WTC11 (cell line): ENCODE data around the gene C1orf146. TPM values are rescaled to one million over a fixed set of nuclear protein-coding genes. Genes with fewer than 3 reads are reported as not detected.

Experiments
- ATAC-seq: fragments of 200-7000 bp; cut with Tn5 transposase; 2 replicates; pipeline ENCODE4 v1.10.0; 2021; ENCODE audit warnings: mild to moderate bottlenecking, moderate library complexity
- Bru-seq: library from RNA; stranded (reverse); fragments of 400-500 nt; gene quantifications from one replicate; lab custom pipeline; 2021; lab: Mats Ljungman, UMichigan
- CTCF ChIA-PET: fragments of 300-600 bp; sonication (Branson Sonifier 250); formaldehyde crosslinking; loops from one replicate; lab custom pipeline; 2021; ENCODE audit warnings: antibody characterized with exemption; lab: Charles Lee
- POLR2A ChIA-PET: fragments of 350-600 bp; sonication (Branson Sonifier 250); formaldehyde crosslinking; loops from one replicate; lab custom pipeline; 2021; ENCODE audit warnings: antibody characterized with exemption; lab: Charles Lee
- DNase-seq: peaks from one replicate; pipeline ENCODE4 v3.0.0; 2021; ENCODE audit warnings: low spot score
- H3K27ac Mint-ChIP-seq: 2 replicates; pipeline ENCODE4 v1.8.0; 2021; ENCODE audit warnings: mixed read lengths
- H3K27me3 Mint-ChIP-seq: 2 replicates; pipeline ENCODE4 v1.8.0; 2021; ENCODE audit warnings: low read depth, mild to moderate bottlenecking, moderate library complexity, mixed read lengths
- H3K36me3 Mint-ChIP-seq: 2 replicates; pipeline ENCODE4 v1.8.0; 2021; ENCODE audit warnings: mixed read lengths
- H3K4me1 Mint-ChIP-seq: 2 replicates; pipeline ENCODE4 v1.8.0; 2022; ENCODE audit warnings: mixed read lengths
- H3K4me3 Mint-ChIP-seq: 2 replicates; pipeline ENCODE4 v1.8.0; 2021; ENCODE audit warnings: mild to moderate bottlenecking, moderate library complexity, mixed read lengths
- H3K9me3 Mint-ChIP-seq: 2 replicates; pipeline ENCODE4 v1.8.0; 2021; ENCODE audit warnings: mixed read lengths
- ARID4B ChIP-seq: sonication (generic); formaldehyde crosslinking; IDR thresholded peaks from 2 replicates; pipeline ENCODE4 v1.8.0; 2023; ENCODE audit warnings: missing genetic modification reagents, mild to moderate bottlenecking, borderline replicate concordance
- ATF2 ChIP-seq: sonication (generic); formaldehyde crosslinking; IDR thresholded peaks from 2 replicates; pipeline ENCODE4 v1.8.1; 2022; ENCODE audit warnings: low read depth, missing genetic modification reagents, borderline replicate concordance
- CBFB ChIP-seq: sonication (generic); formaldehyde crosslinking; IDR thresholded peaks from 2 replicates; pipeline ENCODE4 v1.8.1; 2022; ENCODE audit warnings: mild to moderate bottlenecking, low read depth, missing genetic modification reagents
- ELF4 ChIP-seq: sonication (generic); formaldehyde crosslinking; IDR thresholded peaks from 2 replicates; pipeline ENCODE4 v1.8.1; 2022; ENCODE audit warnings: low read depth, mild to moderate bottlenecking, moderate library complexity, missing genetic modification reagents
- FOXP4 ChIP-seq: sonication (generic); formaldehyde crosslinking; IDR thresholded peaks from 2 replicates; pipeline ENCODE4 v1.8.0; 2022; ENCODE audit warnings: mild to moderate bottlenecking, missing genetic modification reagents
- GRHL2 ChIP-seq: fragments of 250-450 bp; sonication (Bioruptor Pico); IDR thresholded peaks from 2 replicates; pipeline ENCODE4 v1.8.0; 2022; ENCODE audit warnings: mild to moderate bottlenecking, moderate library complexity; ENCODE audit not compliant: insufficient replicate concordance, severe bottlenecking
- IRF1 ChIP-seq: sonication (generic); formaldehyde crosslinking; IDR thresholded peaks from 2 replicates; pipeline ENCODE4 v1.8.0; 2023; ENCODE audit warnings: missing genetic modification reagents
- MLX ChIP-seq: sonication (generic); formaldehyde crosslinking; IDR thresholded peaks from 2 replicates; pipeline ENCODE4 v1.8.1; 2023; ENCODE audit warnings: mild to moderate bottlenecking, missing genetic modification reagents, moderate library complexity
- NR2C2 ChIP-seq: sonication (generic); formaldehyde crosslinking; IDR thresholded peaks from 2 replicates; pipeline ENCODE4 v1.8.0; 2022; ENCODE audit warnings: mild to moderate bottlenecking, missing genetic modification reagents
- RELA ChIP-seq: sonication (generic); formaldehyde crosslinking; IDR thresholded peaks from 2 replicates; pipeline ENCODE4 v1.8.1; 2022; ENCODE audit warnings: missing genetic modification reagents, mild to moderate bottlenecking, borderline replicate concordance
- SP1 ChIP-seq: sonication (generic); formaldehyde crosslinking; conservative IDR thresholded peaks from 2 replicates; pipeline ENCODE4 v1.8.1; 2022; ENCODE audit warnings: missing genetic modification reagents
- STAT6 ChIP-seq: sonication (generic); formaldehyde crosslinking; conservative IDR thresholded peaks from 2 replicates; pipeline ENCODE4 v1.8.1; 2023; ENCODE audit warnings: mild to moderate bottlenecking, low read depth, missing genetic modification reagents, moderate library complexity
- TEAD4 ChIP-seq: sonication (generic); formaldehyde crosslinking; IDR thresholded peaks from 2 replicates; pipeline ENCODE4 v1.8.0; 2022; ENCODE audit warnings: mild to moderate bottlenecking, missing genetic modification reagents
- ZNF532 ChIP-seq: fragments of 250-450 bp; sonication (Bioruptor Pico); IDR thresholded peaks from 2 replicates; pipeline ENCODE4 v1.9.0; 2021; ENCODE audit warnings: mild to moderate bottlenecking, borderline replicate concordance
- long read RNA-seq, 3 experiments: library from RNA in 1 of 3; library from capped mRNA in 1 of 3; library from polyadenylated mRNA in 1 of 3; unstranded in 2 of 3; stranded (forward) in 1 of 3; transcript quantifications; one replicate each; pipeline ENCODE4 v2.0.0, GENCODE V29; 2021
- total RNA-seq: library from RNA; stranded (reverse); gene quantifications from 3 replicates; pipeline ENCODE4 v1.2.3, GENCODE V29; 2021

The C1orf146 gene
- total RNA-seq: not detected in 3 replicates
- percentile 2 among the genes with signal in this experiment for Bru-seq, nascent RNA
- long read RNA-seq, experiment 1: 0 reads
- long read RNA-seq, experiment 2: 0 reads
- long read RNA-seq, experiment 3: 0 reads

GRCh38 chr1:92217721-92218120 is at the start of gene C1orf146:
TSS of gene C1orf146 (plus strand) at chr1:92217915. CDS start at chr1:92231421, 13,506 bp downstream.
- peaks cover 3% of the 10 kb centered on the region for H3K9me3 Mint-ChIP-seq
- H3K4me1 Mint-ChIP-seq: peaks cover 7% of the 10 kb centered on the region
- H3K27ac Mint-ChIP-seq: no peak within 1 kb of the TSS
- TF ChIP-seq GRHL2 (CRISPR knock-in tag) (no peak), ATF2 (CRISPR knock-in tag) (no peak), TEAD4 (CRISPR knock-in tag) (no peak), FOXP4 (CRISPR knock-in tag) (no peak), SP1 (no peak), ZNF532 (CRISPR knock-in tag) (no peak), NR2C2 (CRISPR knock-in tag) (no peak), ELF4 (CRISPR knock-in tag) (no peak), CBFB (CRISPR knock-in tag) (no peak), ARID4B (CRISPR knock-in tag) (no peak), RELA (CRISPR knock-in tag) (no peak), STAT6 (CRISPR knock-in tag) (no peak), IRF1 (CRISPR knock-in tag) (no peak), MLX (CRISPR knock-in tag) (no peak)
- H3K36me3 Mint-ChIP-seq: no peaks in the 10 kb centered on the region
- ATAC-seq: no peak; the same call in 1 of the 2 replicates
- POLR2A ChIA-PET: no interaction called here
- no peak within 1 kb of the TSS for H3K4me3 Mint-ChIP-seq
- no peaks in the 10 kb centered on the region for H3K27me3 Mint-ChIP-seq
- CTCF ChIA-PET: no interaction called here
- no peak for DNase-seq
